ENCODE results near the gene IGF2BP2. TPM values are rescaled to one million over a fixed set of nuclear protein-coding genes. Genes with fewer than 3 reads are reported as not detected.

IGF2BP2 gene
- total and polyA plus RNA-seq, 2 of the 4 experiments (the other 2 are of a cell fraction): 23.4 to 88.2 TPM

- TF ChIP-seq FOS (IDR thresholded peaks at IDR 0.05; ENCODE audit: low read depth, low read length) (peak; percentile 73; the same call in 1 of the 2 replicates), CTCF (conservative IDR thresholded peaks at IDR 0.05; ENCODE audit: low read depth, low read length) (no peak), ELK1 (IDR thresholded peaks at IDR 0.05; ENCODE audit: borderline replicate concordance, low read depth, low read length) (no peak), CEBPB (IDR thresholded peaks at IDR 0.05; ENCODE audit: low read depth, low read length) (peak; percentile 85), MAFK (IDR thresholded peaks at IDR 0.05; ENCODE audit: low read depth, low read length) (peak; percentile 67)
- peak overlapping the region; percentile 92 for H3K4me2 ChIP-seq (ENCODE audit: low read depth, low read length)
- H2BK120ac ChIP-seq (ENCODE audit: low read depth, low read length): no peak overlapping the region
- peaks cover 8% of the 10 kb centered on the region for H3K4me1 ChIP-seq (ENCODE audit: control insufficient read depth, insufficient read depth, low read length)
- ChIA-PET POLR2A (ENCODE audit: unreplicated experiment) (no interaction called here), CTCF (interaction anchor here (1.0 to 3.1 kb wide), 3 partner anchors 54 to 88 kb away, joined by 3 to 15 read pairs (median 4); no protein-coding TSS in a partner anchor)
- DNase-seq: peak; percentile 87
- no peak overlapping the region for H4K5ac ChIP-seq (ENCODE audit: low read depth, low read length)
- no peak overlapping the region for H2AK9ac ChIP-seq (replicated peaks; ENCODE audit: low read depth, low read length, poor library complexity)
- no peaks in the 10 kb centered on the region for H3K9me3 ChIP-seq (ENCODE audit: control insufficient read depth, insufficient read depth, low read length)
- peak overlapping the region; percentile 45 for H3K18ac ChIP-seq (ENCODE audit: low read depth, low read length)
- peak overlapping the region; percentile 88 for H3K4me3 ChIP-seq (ENCODE audit: insufficient read depth, low read depth, low read length)
- no peak overlapping the region for H2BK15ac ChIP-seq (ENCODE audit: low read depth, low read length)
- peak overlapping the region; percentile 27; the same call in 1 of the 2 replicates for H2AK5ac ChIP-seq (ENCODE audit: low read depth, low read length)
- peaks cover 38% of the 10 kb centered on the region for H4K20me1 ChIP-seq (ENCODE audit: insufficient read depth, low read length)
- no peak overlapping the region for H2AFZ ChIP-seq (replicated peaks; ENCODE audit: low read length, poor library complexity)
- H2BK5ac ChIP-seq (ENCODE audit: low read depth, low read length, poor library complexity, severe bottlenecking): peak overlapping the region; percentile 96
- 0 out of 2 replicates have a peak overlapping the region, but pooled peaks have one; percentile 41 for H3K4ac ChIP-seq (ENCODE audit: low read depth, low read length)
- no peaks in the 10 kb centered on the region for H3K27me3 ChIP-seq (ENCODE audit: control insufficient read depth, insufficient read depth, low read length)
- H3K23ac ChIP-seq (ENCODE audit: low read depth, low read length): peak overlapping the region; percentile 68; the same call in 1 of the 2 replicates
- H3K79me1 ChIP-seq (ENCODE audit: low read depth in 1 of 2, low read length in 2 of 2): peaks cover 9 to 24% of the 10 kb centered on the region in 2 experiments
- peak overlapping the region; percentile 100 for H3K27ac ChIP-seq (ENCODE audit: insufficient read depth, low read length)
- intact Hi-C loops (cut with micrococcal nuclease) (loop anchor here (2.0 kb wide), 3 partner anchors 88 to 146 kb away; no protein-coding TSS in a partner anchor), in situ Hi-C loops (cut with MboI; ENCODE audit: low sequenced_read_pairs) (no loop called here), dilution Hi-C loops (cut with HindIII; ENCODE audit: low sequenced_read_pairs, unreplicated experiment) (no loop called here)
- H3K9ac ChIP-seq (ENCODE audit: low read depth, low read length): peak overlapping the region; percentile 99
- no peaks in the 10 kb centered on the region for H3K36me3 ChIP-seq (ENCODE audit: control insufficient read depth, insufficient read depth, low read length)
- ATAC-seq (ENCODE audit: low read depth): no peak
- no peak overlapping the region; the same call in 1 of the 2 replicates for H3K14ac ChIP-seq (replicated peaks; ENCODE audit: low read depth, low read length)
- no peak overlapping the region for H4K91ac ChIP-seq (ENCODE audit: insufficient read depth, low read depth, low read length)
- H3K56ac ChIP-seq (ENCODE audit: extremely low read depth, insufficient read depth, low read length): peak overlapping the region; percentile 63
- BruUV-seq (replicated peaks): TSS peak; percentile 6
- no peak overlapping the region for H2BK20ac ChIP-seq (ENCODE audit: low read depth, low read length)
- WGBS, 2 experiments (ENCODE audit: extremely low coverage in 2 of 2, insufficient read length in 1 of 2): no CpG with 5 or more reads among the region's 9 CpGs
- H4K8ac ChIP-seq (ENCODE audit: low read depth in 2 of 2, low read length in 2 of 2): peak overlapping the region in 1 of 2 experiments; percentile 12; a peak in 2 of 4 replicates
- peaks cover 7% of the 10 kb centered on the region for H3K9me1 ChIP-seq (ENCODE audit: insufficient read depth, low read length)
These were observed 2.4 kb downstream of the IGF2BP2 start for GRCh38 chr3:185822221-185823000.
